ENCODE data around the gene YAF2. TPM values are rescaled to one million over a fixed set of nuclear protein-coding genes. Genes with fewer than 3 reads are reported as not detected.
"Not testable (repeated sequence)": the region's sequence is repeated elsewhere in the genome, so short reads cannot be mapped to it uniquely, and the experiment has no call there.

YAF2 gene
- total RNA-seq, 2 donors from 2014 or later: 10.0 to 14.4 TPM

DNA sequence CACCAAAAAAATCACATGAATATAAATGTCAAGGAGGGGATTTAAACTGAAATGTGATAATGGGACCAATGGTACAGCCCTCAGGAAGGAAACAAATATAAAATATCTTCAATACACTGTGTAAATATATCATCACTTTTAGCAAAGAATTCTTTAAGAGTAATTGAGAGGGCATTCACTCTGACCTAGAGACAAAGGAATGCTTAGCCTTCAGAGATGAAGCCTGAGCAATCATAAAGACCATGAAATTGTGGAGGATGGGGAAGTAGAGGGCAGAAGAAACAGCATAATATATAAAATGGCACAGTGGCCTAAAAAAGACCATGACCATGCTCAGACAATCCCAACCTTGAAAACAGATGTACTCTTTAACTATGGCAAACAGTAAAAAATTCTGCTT, 20.4 kb downstream of the YAF2 start:
- no peak for DNase-seq (ENCODE audit: low spot score)
- no peak overlapping the region for H3K27ac ChIP-seq
- H3K4me1 ChIP-seq (replicated peaks): no peaks in the 10 kb centered on the region
- intact Hi-C loops (cut with DNase I): no loop called here
- no peaks in the 10 kb centered on the region for H3K27me3 ChIP-seq (replicated peaks; ENCODE audit: insufficient read depth)
- no peak overlapping the region for H3K4me3 ChIP-seq
- H3K9me3 ChIP-seq: no peaks in the 10 kb centered on the region
- H3K36me3 ChIP-seq: no peaks in the 10 kb centered on the region
- TF ChIP-seq, protein P1, sequence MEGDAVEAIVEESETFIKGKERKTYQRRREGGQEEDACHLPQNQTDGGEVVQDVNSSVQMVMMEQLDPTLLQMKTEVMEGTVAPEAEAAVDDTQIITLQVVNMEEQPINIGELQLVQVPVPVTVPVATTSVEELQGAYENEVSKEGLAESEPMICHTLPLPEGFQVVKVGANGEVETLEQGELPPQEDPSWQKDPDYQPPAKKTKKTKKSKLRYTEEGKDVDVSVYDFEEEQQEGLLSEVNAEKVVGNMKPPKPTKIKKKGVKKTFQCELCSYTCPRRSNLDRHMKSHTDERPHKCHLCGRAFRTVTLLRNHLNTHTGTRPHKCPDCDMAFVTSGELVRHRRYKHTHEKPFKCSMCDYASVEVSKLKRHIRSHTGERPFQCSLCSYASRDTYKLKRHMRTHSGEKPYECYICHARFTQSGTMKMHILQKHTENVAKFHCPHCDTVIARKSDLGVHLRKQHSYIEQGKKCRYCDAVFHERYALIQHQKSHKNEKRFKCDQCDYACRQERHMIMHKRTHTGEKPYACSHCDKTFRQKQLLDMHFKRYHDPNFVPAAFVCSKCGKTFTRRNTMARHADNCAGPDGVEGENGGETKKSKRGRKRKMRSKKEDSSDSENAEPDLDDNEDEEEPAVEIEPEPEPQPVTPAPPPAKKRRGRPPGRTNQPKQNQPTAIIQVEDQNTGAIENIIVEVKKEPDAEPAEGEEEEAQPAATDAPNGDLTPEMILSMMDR (IDR thresholded peaks at IDR 0.05): no peak
- TF ChIP-seq POLR2A (IDR thresholded peaks at IDR 0.05) (no peak), POLR2AphosphoS5 (IDR thresholded peaks at IDR 0.05) (no peak)

DNA sequence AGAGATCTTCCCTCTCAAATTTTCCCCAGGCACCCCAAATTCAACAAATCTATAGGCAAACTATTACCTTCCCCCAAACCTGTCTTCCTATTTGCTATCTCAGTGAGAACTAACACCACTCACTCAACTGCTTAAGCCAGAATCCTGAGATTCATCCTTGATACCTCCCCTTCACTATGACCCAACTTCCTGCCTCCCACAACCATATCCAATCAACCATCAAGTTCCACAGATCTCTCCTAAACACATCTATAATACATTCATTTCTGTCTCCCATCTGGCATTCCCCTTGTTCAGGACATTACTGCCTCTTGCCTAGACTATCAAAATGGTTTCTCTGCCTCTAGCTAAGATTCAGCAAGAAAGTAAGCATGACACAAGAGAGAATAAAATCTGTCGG, 21.3 kb downstream of the YAF2 start:
- Histone ChIP-seq H3K36me3 (no peaks in the 10 kb centered on the region), H3K27me3 (replicated peaks; ENCODE audit: insufficient read depth) (no peaks in the 10 kb centered on the region), H3K4me1 (replicated peaks) (no peaks in the 10 kb centered on the region), H3K9me3 (no peaks in the 10 kb centered on the region), H3K4me3 (no peak overlapping the region), H3K27ac (no peak overlapping the region)
- TF ChIP-seq, protein P1 (IDR thresholded peaks at IDR 0.05): no peak
- no peak for TF ChIP-seq POLR2A (IDR thresholded peaks at IDR 0.05)
- TF ChIP-seq POLR2AphosphoS5 (IDR thresholded peaks at IDR 0.05): no peak
- DNase-seq (ENCODE audit: low spot score): no peak
- WGBS: 98% methylated on average over 1 of the region's 1 CpG
- intact Hi-C loops (cut with DNase I): no loop called here

DNA sequence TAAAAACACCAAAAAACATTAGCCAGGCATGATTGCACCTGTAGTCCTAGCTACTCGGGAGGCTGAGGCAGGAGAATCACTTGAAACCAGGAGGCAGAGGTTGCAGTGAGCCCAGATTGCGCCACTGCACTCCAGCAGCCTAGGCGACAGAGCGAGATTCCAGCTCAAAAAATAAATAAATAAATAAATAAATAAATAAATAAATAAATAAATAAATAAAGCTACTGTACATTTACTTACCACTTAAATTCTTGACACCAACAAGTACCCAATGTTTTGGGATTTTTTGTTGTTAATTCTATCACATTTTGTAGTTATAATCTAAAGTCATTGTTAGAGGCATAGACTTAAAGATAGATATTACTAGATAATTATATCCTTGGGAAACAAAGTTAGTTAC, 22.3 kb downstream of the YAF2 start:
- H3K27me3 ChIP-seq (replicated peaks; ENCODE audit: insufficient read depth); H3K9me3 ChIP-seq; H3K36me3 ChIP-seq; H3K4me1 ChIP-seq (replicated peaks); intact Hi-C loops (cut with DNase I); DNase-seq (ENCODE audit: low spot score); H3K27ac ChIP-seq; H3K4me3 ChIP-seq: not testable (repeated sequence)
- WGBS: 98% methylated on average over 4 of the region's 4 CpGs

DNA sequence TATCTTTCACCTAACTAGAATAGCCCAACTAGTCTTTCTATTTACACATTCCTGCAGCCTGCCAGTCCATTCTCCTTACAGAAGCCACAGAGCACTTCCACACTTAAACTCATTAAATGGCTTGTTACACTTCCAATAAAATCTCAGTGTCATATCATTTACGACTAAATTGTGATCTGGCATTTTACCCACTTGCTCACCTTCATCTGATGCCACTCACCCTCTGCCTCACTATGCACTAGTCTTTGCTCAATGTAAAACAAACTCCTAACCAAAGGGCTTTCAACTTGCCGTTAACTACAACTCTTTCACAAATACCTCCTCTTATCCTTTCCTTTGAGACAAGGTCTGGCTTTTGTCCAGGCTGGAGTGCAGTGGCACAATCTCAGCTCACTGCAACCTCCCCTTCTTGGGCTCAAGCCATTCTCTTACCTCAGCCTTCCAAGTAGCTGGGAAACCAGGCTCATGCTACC, 24.1 kb downstream of the YAF2 start:
- DNase-seq (ENCODE audit: low spot score): peak; percentile 13
- H3K27ac ChIP-seq: no peak overlapping the region
- WGBS: 25% methylated on average over 2 of the region's 2 CpGs
- H3K9me3 ChIP-seq: no peaks in the 10 kb centered on the region
- H3K27me3 ChIP-seq (replicated peaks; ENCODE audit: insufficient read depth): no peaks in the 10 kb centered on the region
- H3K4me3 ChIP-seq: no peak overlapping the region
- no peak for TF ChIP-seq POLR2A (IDR thresholded peaks at IDR 0.05)
- no peak for TF ChIP-seq POLR2AphosphoS5 (IDR thresholded peaks at IDR 0.05)
- TF ChIP-seq, protein P1 (IDR thresholded peaks at IDR 0.05): no peak
- intact Hi-C loops (cut with DNase I): no loop called here
- no peaks in the 10 kb centered on the region for H3K36me3 ChIP-seq
- no peaks in the 10 kb centered on the region for H3K4me1 ChIP-seq (replicated peaks)

DNA sequence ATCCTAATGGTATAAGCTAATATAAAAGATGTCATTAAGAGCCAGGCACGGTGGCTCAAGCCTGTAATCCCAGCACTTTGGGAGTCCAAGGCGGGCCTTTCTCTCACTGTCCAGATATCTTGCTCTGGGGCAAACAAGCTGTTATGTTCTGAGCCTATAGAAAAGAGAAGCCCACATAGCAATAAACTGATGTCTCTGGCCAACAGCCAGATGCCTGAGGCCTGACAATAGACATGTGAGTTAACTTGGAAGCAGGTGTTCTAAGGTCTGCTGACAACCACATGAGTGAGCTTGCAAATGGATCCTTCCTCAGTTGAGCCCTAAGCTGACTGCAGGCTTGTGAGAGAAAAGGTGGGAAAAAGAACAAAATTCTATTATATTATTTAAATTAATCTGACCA, 25.0 kb downstream of the YAF2 start:
- Histone ChIP-seq H3K4me3 (no peak overlapping the region), H3K4me1 (replicated peaks) (no peaks in the 10 kb centered on the region), H3K27me3 (replicated peaks; ENCODE audit: insufficient read depth) (no peaks in the 10 kb centered on the region), H3K27ac (no peak overlapping the region), H3K36me3 (no peaks in the 10 kb centered on the region), H3K9me3 (no peaks in the 10 kb centered on the region)
- no peak for DNase-seq (ENCODE audit: low spot score)
- WGBS: 78% methylated on average over 2 of the region's 2 CpGs
- TF ChIP-seq, protein P1 (IDR thresholded peaks at IDR 0.05): no peak
- TF ChIP-seq POLR2A (IDR thresholded peaks at IDR 0.05) (no peak), POLR2AphosphoS5 (IDR thresholded peaks at IDR 0.05) (no peak)
- intact Hi-C loops (cut with DNase I): no loop called here

Data from prostate gland (tissue), 2 donors.